AG10803 (cell line): ENCODE data around the gene GET3.
A peak's percentile ranks its signal among the peaks of the same experiment; 100 is the strongest.

Experiments used
- DNase-seq: peaks from one replicate; pipeline ENCODE4 v3.0.0; 2010; ENCODE audit warnings: low read depth
- H3K4me3 ChIP-seq: 2 replicates; pipeline ENCODE4 v1.5.1; 2011; ENCODE audit warnings: mild to moderate bottlenecking, low read length, control low read depth
- CTCF ChIP-seq: conservative IDR thresholded peaks from 2 replicates; pipeline ENCODE4 v1.5.1; 2011; ENCODE audit warnings: mild to moderate bottlenecking, low read length, control low read depth, inconsistent platforms

GET3 gene

GRCh38 chr19:12726988-12727316, 10.3 kb upstream of the GET3 start:
- TF ChIP-seq CTCF, result no peak
- no peak for DNase-seq
- no peak overlapping the region for H3K4me3 ChIP-seq

- DNase-seq, result no peak
- no peak overlapping the region for H3K4me3 ChIP-seq
- no peak for TF ChIP-seq CTCF
These were observed 9.4 kb upstream of the GET3 start for GRCh38 chr19:12727745-12728433.

- no peak overlapping the region for H3K4me3 ChIP-seq
- TF ChIP-seq CTCF, result no peak
- no peak for DNase-seq
These were observed 7.2 kb upstream of the GET3 start for GRCh38 chr19:12730064-12730463.

- no peak for TF ChIP-seq CTCF
- no peak for DNase-seq
- H3K4me3 ChIP-seq, result no peak overlapping the region
These were observed 6.0 kb upstream of the GET3 start for GRCh38 chr19:12731337-12731736.

- peak; percentile 37 for TF ChIP-seq CTCF
- H3K4me3 ChIP-seq, result peak overlapping the region; percentile 95
- peak; percentile 51 for DNase-seq
These were observed 3.7 kb upstream of the GET3 start for GRCh38 chr19:12733369-12734214.

- TF ChIP-seq CTCF, result no peak
- no peak for DNase-seq
- H3K4me3 ChIP-seq, result peak overlapping the region; percentile 98
These were observed 596 bp downstream of the GET3 start for GRCh38 chr19:12737835-12738351.
